Erythroblast (primary cell): ENCODE data around the gene GABRA5.
"Not testable (repeated sequence)": the region's sequence is repeated elsewhere in the genome, so short reads cannot be mapped to it uniquely, and the experiment has no call there.

ENCODE experiments used
- DNase-seq, 2 experiments: peaks; one replicate each; lab custom pipeline; 2025; lab: John Stamatoyannopoulos, UW
- GATA1 ChIP-seq: IDR thresholded peaks from 2 replicates; pipeline ENCODE4 v1.6.1; 2011; ENCODE audit warnings: low read depth, mild to moderate bottlenecking, control low read depth, low read length, moderate library complexity
- POLR2A ChIP-seq: IDR thresholded peaks from 2 replicates; pipeline ENCODE4 v1.6.1; 2011; ENCODE audit warnings: mild to moderate bottlenecking, low read length

GABRA5 gene

DNA sequence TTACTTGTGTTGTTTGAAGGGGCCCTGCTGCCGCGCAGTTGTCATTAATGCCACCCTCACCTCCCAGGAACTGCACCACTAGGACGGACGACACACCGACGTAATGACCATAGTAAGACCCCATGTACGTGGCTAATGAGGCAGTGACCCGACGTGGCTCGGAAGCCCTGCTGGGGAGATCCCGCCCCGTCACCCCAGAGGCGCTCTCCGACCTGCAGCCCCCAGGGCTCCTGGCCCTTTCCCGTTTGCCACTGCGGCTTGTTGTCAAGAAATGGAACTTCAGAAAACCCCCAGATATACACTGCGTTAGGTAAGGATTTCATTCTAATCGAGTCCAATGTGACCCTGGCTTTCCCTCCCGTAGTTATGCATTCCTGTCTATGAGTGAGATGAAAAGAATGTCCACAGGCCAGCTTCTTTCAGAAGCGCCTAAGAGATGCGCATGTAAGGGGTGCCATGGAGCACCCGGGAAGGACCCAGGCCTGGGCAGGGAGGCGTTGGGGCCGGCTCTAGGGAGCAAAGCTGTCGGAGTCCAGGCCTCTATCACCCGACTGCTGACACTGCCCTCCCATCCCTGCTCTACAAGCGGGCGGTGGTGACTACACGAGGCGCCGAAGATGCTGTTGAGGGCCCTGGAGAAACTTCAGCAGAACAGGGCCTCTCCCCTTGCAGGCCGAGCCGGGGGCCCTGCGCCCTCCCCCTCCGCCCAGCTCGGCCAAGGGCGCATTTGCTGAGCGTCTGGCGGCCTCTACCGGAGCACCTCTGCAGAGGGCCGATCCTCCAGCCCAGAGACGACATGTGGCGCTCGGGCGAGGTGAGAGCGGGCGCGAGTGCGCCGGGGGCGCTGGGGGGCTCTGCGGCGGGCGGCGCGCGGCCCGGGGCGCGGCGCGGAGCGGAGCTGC, at the start of gene GABRA5:
Gene GABRA5 (plus strand): TSS at position 765 of the 902 bp plus-strand sequence. CDS start 2,187 bp downstream, outside the sequence.
- no peak for TF ChIP-seq POLR2A
- TF ChIP-seq GATA1, result no peak

GRCh38 chr15:26831191-26831590, 35.7 kb upstream of the GABRA5 start:
- DNase-seq, result not testable (repeated sequence)

More for the DNA sequence above, at the start of gene GABRA5:
- DNase-seq, result no peak

DNA sequence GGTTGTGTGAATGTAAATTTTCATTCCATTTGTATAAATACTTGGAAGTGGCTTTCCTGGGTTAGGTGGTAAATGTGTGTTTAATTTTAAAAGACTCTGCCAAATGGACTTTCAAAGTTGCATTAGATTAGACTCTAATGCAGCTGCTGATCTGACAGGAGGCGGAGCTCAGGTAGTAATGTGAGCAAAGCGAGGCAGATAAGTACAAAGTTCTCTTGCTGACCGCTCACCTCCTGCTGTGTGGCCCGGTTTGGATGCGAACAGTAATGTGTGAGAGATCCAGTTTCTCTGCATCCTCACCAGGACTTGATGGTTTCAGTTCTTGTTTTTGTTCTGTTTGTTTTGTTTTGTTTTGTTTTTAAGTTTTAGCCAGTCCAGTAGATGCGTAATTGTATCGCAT, 34.9 kb upstream of the GABRA5 start:
- no peak for TF ChIP-seq GATA1
- no peak for TF ChIP-seq POLR2A
- DNase-seq, result no peak

DNA sequence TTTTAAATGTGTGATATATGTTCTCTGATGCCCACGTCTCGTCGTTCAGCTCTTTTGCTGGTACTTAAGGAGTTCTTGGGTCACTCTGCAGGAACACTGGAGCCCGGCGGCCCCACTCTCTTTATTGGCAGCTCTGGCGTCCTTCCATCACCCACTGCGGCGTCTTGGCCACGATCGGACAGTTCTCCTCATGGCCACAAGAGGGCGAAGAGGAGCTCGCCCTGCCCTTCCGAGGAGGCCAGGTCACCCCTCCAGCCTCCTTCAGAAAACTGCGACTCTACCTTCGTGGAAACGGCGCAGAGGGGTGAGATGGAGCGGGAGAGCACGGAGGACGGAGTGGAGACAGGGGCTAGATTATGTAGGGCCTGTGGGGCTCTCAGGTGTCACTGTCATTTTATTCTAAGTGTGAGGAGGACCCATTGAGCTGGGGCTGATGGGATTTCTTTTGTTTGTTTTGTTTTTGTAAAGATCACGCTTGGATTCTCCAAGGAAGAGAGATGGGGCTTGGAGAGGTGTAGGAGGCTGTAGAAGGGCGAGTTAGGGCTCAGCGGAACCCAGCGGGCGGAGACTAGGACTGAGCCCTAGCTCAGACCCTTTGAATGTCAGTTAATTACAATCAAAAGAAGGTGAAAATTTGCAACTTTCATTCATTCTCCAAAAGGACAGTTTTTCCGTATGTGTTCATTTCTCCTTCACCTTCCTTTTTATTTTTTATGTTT, 28.0 kb upstream of the GABRA5 start:
- TF ChIP-seq GATA1 (no peak), POLR2A (no peak)
- DNase-seq, result peak; percentile 6 to 19

DNA sequence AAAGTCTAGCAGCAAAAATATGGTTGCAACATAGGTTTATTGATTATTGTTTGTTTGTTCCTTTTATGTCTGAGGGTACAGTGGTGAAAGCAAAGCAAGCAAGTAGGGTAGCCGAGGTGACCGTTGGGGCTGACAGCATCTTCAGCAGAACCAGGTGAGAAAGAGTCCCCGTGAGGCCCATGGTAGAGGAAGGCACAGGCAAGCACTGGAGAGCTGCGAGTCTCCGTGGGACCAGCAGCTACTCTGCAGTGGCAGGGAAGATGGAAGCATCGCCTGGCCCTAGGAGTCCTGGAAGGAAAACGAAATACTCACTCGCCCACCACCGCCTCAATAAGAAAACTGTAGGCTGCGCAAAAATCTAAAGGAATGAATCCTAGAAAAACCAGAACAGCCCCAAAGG, 25.3 kb upstream of the GABRA5 start:
- no peak for TF ChIP-seq GATA1
- TF ChIP-seq POLR2A, result no peak
- no peak for DNase-seq

DNA sequence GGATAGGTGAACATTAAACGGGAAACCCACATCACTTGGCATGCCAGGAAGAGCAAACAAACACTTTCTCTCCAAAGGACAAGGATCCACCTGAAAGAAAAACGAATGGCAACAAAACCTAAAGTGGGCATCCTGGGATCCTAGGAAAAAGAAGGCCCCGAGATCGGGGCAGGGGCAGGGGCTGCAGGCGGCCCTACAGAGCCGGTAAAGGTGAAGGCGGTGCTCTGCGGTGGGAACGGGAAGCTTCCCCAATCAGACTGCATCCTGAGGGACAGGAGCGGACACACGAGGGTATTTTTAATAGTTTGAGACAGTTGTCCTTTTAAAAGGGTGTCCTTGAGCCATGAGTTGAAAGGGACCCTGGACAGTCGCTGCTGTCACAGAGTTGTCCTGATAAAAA, 24.9 kb upstream of the GABRA5 start:
- TF ChIP-seq POLR2A, result no peak
- TF ChIP-seq GATA1, result no peak
- no peak for DNase-seq

DNA sequence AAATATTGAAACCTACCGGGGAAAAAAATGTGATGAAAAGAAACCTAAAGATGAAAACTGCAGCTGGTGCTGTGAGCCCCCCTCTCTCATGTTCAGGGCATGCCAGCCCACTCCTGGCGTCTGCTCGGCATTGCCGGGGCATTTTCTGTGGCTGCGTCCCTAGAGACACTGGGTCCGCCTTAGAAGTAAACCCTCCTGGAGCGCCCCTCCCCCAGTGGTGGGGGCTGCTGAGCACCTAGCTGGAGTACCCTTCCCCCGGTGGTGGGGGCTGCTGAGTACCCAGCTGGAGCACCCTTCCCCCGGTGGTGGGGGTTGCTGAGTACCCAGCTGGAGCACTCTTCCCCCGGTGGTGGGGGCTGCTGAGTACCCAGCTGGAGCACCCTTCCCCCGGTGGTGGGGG, 24.5 kb upstream of the GABRA5 start:
- DNase-seq, result no peak

DNA sequence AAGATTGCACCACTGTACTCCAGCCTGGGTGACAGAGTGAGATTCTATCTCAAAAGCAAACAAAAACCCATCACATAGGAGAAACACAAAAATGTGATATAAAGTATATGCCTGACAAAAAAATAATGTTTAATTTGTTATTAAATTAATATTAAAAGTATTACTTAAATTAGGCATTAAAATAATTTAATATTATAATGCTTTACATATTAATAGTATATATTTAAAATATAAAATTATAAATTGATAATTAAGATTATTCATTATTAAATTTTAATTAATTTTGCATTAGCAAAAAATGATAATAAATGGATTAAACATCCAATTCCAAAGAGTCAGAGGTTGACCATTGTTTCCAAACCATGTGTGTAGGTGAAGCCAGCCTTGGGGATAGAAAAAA, 22.0 kb upstream of the GABRA5 start:
- TF ChIP-seq GATA1, result no peak
- TF ChIP-seq POLR2A, result no peak

More for the DNA sequence above, 24.5 kb upstream of the GABRA5 start:
- TF ChIP-seq POLR2A (no peak), GATA1 (no peak)

GRCh38 chr15:26848498-26848897, 18.4 kb upstream of the GABRA5 start:
- TF ChIP-seq GATA1, result no peak
- TF ChIP-seq POLR2A, result no peak
- DNase-seq, result no peak

More for the DNA sequence above, 22.0 kb upstream of the GABRA5 start:
- no peak for DNase-seq

GRCh38 chr15:26850161-26850560, 16.7 kb upstream of the GABRA5 start:
- no peak for DNase-seq
- no peak for TF ChIP-seq GATA1
- TF ChIP-seq POLR2A, result no peak

DNA sequence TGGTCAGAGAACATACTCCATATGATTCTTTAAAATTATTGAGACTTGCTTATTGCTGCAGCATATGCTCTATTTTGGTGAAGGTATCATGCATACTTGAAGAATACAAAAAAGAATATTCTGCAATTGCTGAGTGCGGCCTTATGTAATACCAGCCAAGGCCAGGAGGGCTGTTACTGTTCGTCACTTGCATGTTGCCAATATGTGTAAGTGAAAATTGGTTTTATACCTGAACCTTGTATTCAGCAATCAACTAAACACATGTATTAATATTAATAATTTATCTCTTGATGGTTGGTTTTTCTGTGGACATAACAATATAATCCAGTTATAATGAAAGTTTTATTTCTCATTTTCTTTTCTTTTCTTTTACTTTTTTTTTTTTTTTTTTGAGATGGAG, 13.9 kb upstream of the GABRA5 start:
- no peak for DNase-seq

DNA sequence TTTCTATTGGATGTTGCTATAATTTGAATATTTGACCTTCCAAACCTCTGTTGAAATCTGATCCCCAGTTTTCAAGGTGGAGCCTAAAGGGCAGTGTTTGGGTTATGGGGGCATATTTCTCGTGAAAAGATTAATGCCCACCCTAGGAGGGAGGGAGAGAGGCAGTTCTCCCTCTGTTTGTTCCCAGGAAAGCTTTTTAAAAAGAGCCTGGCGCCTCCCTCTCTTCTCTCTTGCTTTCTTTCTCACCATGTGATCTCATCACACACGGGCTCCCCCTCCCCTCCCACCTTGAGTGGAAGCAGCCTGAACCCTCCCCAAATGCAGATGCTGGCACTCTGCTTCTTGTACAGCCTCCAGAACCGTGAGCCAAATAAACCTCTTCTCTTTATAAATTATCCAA, 12.4 kb upstream of the GABRA5 start:
- DNase-seq, result no peak
- TF ChIP-seq POLR2A, result no peak
- no peak for TF ChIP-seq GATA1

More for the DNA sequence above, 13.9 kb upstream of the GABRA5 start:
- TF ChIP-seq POLR2A, result no peak
- TF ChIP-seq GATA1, result no peak

- peak in 1 of 2 experiments; percentile 12 for DNase-seq
- TF ChIP-seq POLR2A (no peak), GATA1 (no peak)
These were observed 2.1 kb upstream of the GABRA5 start for GRCh38 chr15:26864664-26865191.
